Stomach (tissue), 9 donors: ENCODE data around the gene TEX261. TPM values are rescaled to one million over a fixed set of nuclear protein-coding genes. Genes with fewer than 3 reads are reported as not detected.
A peak's percentile ranks its signal among the peaks of the same experiment; 100 is the strongest.

Experiments
- DNase-seq, 2 donors: peaks; one replicate each; pipeline versions ENCODE4 v3.0.0 to v3.0.0-alpha.2; 2013 to 2019
- H3K27ac ChIP-seq, 5 donors: fragments of 200-600 bp in 4 of 5; sonication (generic) in 4 of 5; one replicate each; pipeline ENCODE4 v1.5.1; 2013 to 2019; ENCODE audit warnings: mild to moderate bottlenecking in 1 of 5, moderate library complexity in 1 of 5
- H3K27me3 ChIP-seq, 3 donors: fragments of 200-600 bp; sonication (generic); one replicate each; pipeline ENCODE4 v1.5.1; 2017 to 2019; ENCODE audit warnings: mixed run types in 1 of 3
- H3K36me3 ChIP-seq, 4 donors: fragments of 200-600 bp; sonication (generic); 1 replicate in 3 of 4; 2 replicates in 1 of 4; pipeline ENCODE4 v1.5.1; 2016 to 2019
- H3K4me1 ChIP-seq, 4 donors: fragments of 200-600 bp; sonication (generic); one replicate each; pipeline ENCODE4 v1.5.1; 2016 to 2019
- H3K4me3 ChIP-seq, 4 donors: fragments of 200-600 bp; sonication (generic) in 3 of 4; one replicate each; pipeline ENCODE4 v1.5.1; 2016 to 2019; ENCODE audit warnings: mild to moderate bottlenecking in 1 of 4
- H3K9me3 ChIP-seq, 4 donors: fragments of 200-600 bp; sonication (generic); one replicate each; pipeline ENCODE4 v1.5.1; 2016 to 2019
- EP300 ChIP-seq: sonication (generic); formaldehyde crosslinking; IDR thresholded peaks from one replicate; pipeline ENCODE4 v1.6.1; 2017; ENCODE audit warnings: antibody characterized with exemption
- POLR2A ChIP-seq, 4 donors: fragments of 450-650 bp; IDR thresholded peaks; one replicate each; pipeline ENCODE4 v1.6.1; 2016; ENCODE audit warnings: antibody characterized with exemption in 4 of 4, control low read depth in 2 of 4, mild to moderate bottlenecking in 1 of 4, moderate library complexity in 1 of 4
- POLR2AphosphoS5 ChIP-seq, 3 donors: sonication (generic); formaldehyde crosslinking; IDR thresholded peaks; one replicate each; pipeline ENCODE4 v1.6.1; 2016; ENCODE audit warnings: antibody characterized with exemption in 3 of 3
- WGBS, 5 donors: extraction: QIAGEN DNeasy Blood & Tissue Kit in 3 of 5; methylation state at CpG; one replicate each; pipeline versions ENCODE4 v1.1.5 to v1.1.7; 2013 to 2018; 5-methylcytosine and 5-hydroxymethylcytosine counted together
- intact Hi-C: fragments of 100-400 bp; cut with DNase I; formaldehyde crosslinking; loops from one replicate; pipeline ENCODE4 v1.15.1; 2023; ENCODE audit warnings: low total_unique reads
- polyA plus RNA-seq, 3 donors: library from polyadenylated mRNA; stranded (reverse); fragments of 200-250 nt; gene quantifications; one replicate each; pipeline ENCODE4 v1.2.3, GENCODE V29; 2013
- total RNA-seq, 5 donors: library from RNA; depleted of rRNA; stranded (reverse); fragments of >200 nt; gene quantifications; one replicate each; pipeline versions ENCODE4 v1.1.0 to v1.2.3, GENCODE V29; 2014 to 2016
- TF ChIP-seq, protein P1 (sequence below), 7 experiments: fragments of 450-650 bp in 4 of 7; fragments of 200-600 bp in 3 of 7; sonication (generic) in 3 of 7; IDR thresholded peaks; one replicate each; pipeline ENCODE4 v1.5.1; 2016 to 2019; ENCODE audit warnings: antibody characterized with exemption in 7 of 7, control low read depth in 2 of 7, mild to moderate bottlenecking in 1 of 7
- donor health status: healthy with polysubstance abuse.
- donor health status: Bipolar disorder and iron deficiency.
- donor health status: healthy.

TEX261 gene
- total and polyA plus RNA-seq, 8 donors = 5.2 to 39.1 (median 17.5) TPM

DNA sequence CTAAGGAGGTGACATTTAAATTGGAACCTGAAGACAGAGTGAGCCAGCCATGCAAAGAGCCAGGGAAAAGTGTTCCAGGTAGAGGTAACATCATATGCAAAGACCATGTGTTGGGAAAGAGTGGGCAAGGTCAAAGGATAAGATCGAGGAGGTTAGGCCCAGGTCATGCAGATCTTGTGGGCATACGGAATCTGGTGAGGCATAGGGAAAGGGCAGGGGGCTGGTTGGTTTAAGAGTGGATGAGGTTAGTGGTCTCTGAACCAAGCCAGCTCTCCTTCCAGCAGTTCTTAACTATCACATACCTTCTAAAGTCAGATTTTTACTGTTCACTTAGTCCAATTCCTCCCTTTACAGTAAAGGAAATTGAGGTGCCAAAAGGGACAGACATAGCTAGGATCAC, 13.3 kb downstream of the TEX261 start:
- intact Hi-C loops = no loop called here
- peaks cover 14 to 40% (median 27%) of the 10 kb centered on the region in 4 donors for H3K4me1 ChIP-seq
- no peak overlapping the region for H3K27ac ChIP-seq
- peaks cover 0 to 8% (median 0%) of the 10 kb centered on the region in 3 donors for H3K27me3 ChIP-seq
- H3K9me3 ChIP-seq = no peaks in the 10 kb centered on the region
- H3K36me3 ChIP-seq = peaks cover 6 to 41% (median 24%) of the 10 kb centered on the region in 4 donors
- no peak for DNase-seq
- TF ChIP-seq POLR2AphosphoS5 (IDR thresholded peaks at IDR 0.05) = no peak
- no peak for TF ChIP-seq EP300
- no peak for TF ChIP-seq POLR2A (IDR thresholded peaks at IDR 0.05)
- TF ChIP-seq, protein P1, sequence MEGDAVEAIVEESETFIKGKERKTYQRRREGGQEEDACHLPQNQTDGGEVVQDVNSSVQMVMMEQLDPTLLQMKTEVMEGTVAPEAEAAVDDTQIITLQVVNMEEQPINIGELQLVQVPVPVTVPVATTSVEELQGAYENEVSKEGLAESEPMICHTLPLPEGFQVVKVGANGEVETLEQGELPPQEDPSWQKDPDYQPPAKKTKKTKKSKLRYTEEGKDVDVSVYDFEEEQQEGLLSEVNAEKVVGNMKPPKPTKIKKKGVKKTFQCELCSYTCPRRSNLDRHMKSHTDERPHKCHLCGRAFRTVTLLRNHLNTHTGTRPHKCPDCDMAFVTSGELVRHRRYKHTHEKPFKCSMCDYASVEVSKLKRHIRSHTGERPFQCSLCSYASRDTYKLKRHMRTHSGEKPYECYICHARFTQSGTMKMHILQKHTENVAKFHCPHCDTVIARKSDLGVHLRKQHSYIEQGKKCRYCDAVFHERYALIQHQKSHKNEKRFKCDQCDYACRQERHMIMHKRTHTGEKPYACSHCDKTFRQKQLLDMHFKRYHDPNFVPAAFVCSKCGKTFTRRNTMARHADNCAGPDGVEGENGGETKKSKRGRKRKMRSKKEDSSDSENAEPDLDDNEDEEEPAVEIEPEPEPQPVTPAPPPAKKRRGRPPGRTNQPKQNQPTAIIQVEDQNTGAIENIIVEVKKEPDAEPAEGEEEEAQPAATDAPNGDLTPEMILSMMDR (IDR thresholded peaks at IDR 0.05) = no peak
- WGBS, 5 donors = 77 to 86% (median 82%) methylated on average over 2 of the region's 2 CpGs
- no peak overlapping the region for H3K4me3 ChIP-seq

DNA sequence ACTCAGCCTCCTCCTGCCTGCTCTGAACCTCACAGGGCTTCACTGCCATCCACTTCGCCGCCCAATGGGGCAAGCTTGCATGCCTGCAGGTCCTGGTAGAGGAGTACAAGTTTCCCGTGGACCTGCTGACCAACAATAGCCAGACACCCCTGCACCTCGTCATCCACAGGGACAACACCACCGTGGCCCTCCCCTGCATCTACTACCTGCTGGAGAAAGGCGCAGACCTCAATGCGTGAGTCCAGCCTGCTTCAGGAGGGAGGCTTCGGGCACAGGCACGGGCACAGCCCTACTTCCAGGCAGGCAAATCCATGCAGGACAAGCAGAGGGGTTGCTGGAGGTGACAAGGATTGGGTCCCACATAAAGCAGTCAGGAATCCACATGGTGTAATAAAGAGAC, 15.0 kb downstream of the TEX261 start:
- Histone ChIP-seq H3K9me3 (no peaks in the 10 kb centered on the region), H3K4me1 (peaks cover 11 to 32% (median 24%) of the 10 kb centered on the region in 4 donors), H3K36me3 (peaks cover 0 to 23% (median 10%) of the 10 kb centered on the region in 4 donors), H3K27me3 (peaks cover 0 to 13% (median 0%) of the 10 kb centered on the region in 3 donors), H3K27ac (peak overlapping the region in 3 of 5 donors; percentile 86 to 93 (median 88)), H3K4me3 (no peak overlapping the region)
- intact Hi-C loops = no loop called here
- TF ChIP-seq, protein P1 (IDR thresholded peaks at IDR 0.05) = no peak
- TF ChIP-seq POLR2A (IDR thresholded peaks at IDR 0.05) (no peak), EP300 (no peak), POLR2AphosphoS5 (IDR thresholded peaks at IDR 0.05) (no peak)
- no peak for DNase-seq
- WGBS, 5 donors = 90 to 94% (median 92%) methylated on average over 4 to 9 of the region's 9 CpGs

DNA sequence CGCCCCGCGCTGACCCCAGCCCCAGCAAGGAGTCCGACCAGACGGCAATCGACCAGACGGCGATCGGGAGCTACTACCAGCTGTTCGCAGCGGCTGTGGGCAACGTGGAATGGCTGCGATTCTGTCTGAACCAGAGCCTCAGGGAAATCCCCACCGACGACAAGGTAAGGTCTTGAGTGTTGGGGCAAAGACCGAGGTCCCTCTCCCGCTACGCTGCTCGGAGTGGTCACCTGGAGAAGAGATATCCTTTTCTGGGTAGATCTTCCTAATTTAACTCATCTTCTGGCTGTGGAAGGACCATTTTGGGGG, 15.5 kb downstream of the TEX261 start:
- Histone ChIP-seq H3K27me3 (peaks cover 0 to 13% (median 0%) of the 10 kb centered on the region in 3 donors), H3K4me3 (peak overlapping the region; percentile 55 to 64 (median 57)), H3K36me3 (peaks cover 0 to 20% (median 9%) of the 10 kb centered on the region in 4 donors), H3K27ac (peak overlapping the region in 4 of 5 donors; percentile 86 to 93 (median 88)), H3K9me3 (no peaks in the 10 kb centered on the region), H3K4me1 (peaks cover 11 to 29% (median 22%) of the 10 kb centered on the region in 4 donors)
- TF ChIP-seq, protein P1 (IDR thresholded peaks at IDR 0.05) = no peak
- TF ChIP-seq POLR2A (IDR thresholded peaks at IDR 0.05) (no peak), POLR2AphosphoS5 (IDR thresholded peaks at IDR 0.05) (no peak), EP300 (no peak)
- intact Hi-C loops = no loop called here
- no peak for DNase-seq
- WGBS, 5 donors = 28 to 52% (median 29%) methylated on average over 10 to 19 of the region's 19 CpGs

DNA sequence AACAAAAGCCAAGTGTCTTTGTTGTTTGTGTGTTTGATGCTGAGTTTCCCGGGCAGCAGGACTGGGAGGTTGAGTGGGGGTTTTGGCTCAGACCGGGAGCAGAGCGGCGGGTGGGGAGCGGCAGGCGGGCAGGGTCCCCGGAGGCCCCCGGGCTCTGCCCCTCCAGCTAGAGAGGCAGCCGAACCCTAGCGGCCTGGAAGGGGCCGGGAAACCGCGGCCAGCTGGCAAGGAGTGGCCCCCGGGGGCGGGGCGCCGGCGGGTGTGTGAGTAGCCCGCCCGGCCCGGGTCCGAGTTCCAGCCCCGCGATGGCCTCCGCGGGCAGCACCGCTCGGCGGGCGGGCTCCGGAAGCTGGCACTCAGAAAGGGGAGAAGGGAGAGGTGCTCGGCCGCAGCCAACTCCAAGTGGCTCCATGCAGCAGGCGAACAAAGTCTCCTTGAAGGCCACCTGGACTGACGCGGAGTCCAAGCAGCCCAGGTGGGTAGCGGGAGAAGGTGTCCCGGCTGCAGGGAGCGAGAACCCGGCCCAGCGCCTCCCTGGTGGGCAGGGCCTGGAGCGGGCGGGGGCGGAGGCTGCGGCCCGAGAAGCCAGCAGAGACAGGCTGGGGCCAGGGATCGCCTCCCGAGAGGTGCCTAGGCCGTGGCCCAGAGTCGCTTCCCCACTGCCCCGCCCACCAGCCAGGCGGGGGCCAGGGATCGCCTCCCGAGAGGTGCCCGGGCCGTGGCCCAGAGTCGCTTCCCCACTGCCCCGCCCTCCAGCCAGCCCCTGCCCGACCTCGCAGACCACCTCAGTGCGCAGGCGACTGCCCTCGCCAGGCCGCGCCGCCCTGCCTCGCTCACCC, 16.1 kb downstream of the TEX261 start, which contains the start of gene ANKRD53:
Gene ANKRD53, plus strand, starts transcription at position 290 of the 839 bp plus-strand sequence. Its CDS starts 16 bp downstream, at position 306.
- Histone ChIP-seq H3K9me3 (no peaks in the 10 kb centered on the region), H3K27me3 (peaks cover 0 to 13% (median 0%) of the 10 kb centered on the region in 3 donors), H3K4me1 (peaks cover 11 to 29% (median 22%) of the 10 kb centered on the region in 4 donors), H3K27ac (peak within 1 kb of the TSS; percentile 66 to 93 (median 87)), H3K36me3 (peaks cover 0 to 20% (median 7%) of the 10 kb centered on the region in 4 donors), H3K4me3 (peak within 1 kb of the TSS; percentile 55 to 64 (median 57))
- intact Hi-C loops = no loop called here
- peak; percentile 44 to 83 for DNase-seq
- WGBS, 5 donors = 1 to 7% (median 3%) methylated on average over 8 to 67 of the region's 67 CpGs
- peak in 1 of 3 donors; percentile 1 for TF ChIP-seq POLR2AphosphoS5 (IDR thresholded peaks at IDR 0.05)
- TF ChIP-seq POLR2A (IDR thresholded peaks at IDR 0.05) = no peak
